ENCODE data around the gene TMEM52.

Gene TMEM52

DNA sequence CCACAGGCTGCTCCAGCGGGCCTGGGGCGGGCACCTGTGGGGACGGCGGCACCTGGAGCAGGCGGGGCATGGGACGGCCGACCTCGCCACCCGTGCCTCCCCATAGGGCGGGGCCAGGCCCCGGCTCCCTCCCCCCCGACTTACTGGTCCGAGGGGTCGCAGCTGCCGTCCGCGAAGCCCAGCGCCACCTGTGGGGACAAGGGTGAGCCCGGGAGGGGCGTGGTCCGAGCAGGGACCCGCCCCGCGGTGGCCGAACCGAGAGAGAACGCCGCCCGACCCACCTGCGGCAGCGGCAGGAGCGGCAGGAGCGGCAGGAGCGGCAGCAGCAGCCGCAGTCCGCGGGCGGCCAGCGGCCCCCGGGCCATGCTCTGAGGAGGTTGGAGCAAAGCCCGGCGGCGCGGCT is at the start of gene TMEM52:
Gene TMEM52 (minus strand): TSS at position 379 of the 403 bp plus-strand sequence. CDS start 14 bp downstream, at position 365.
- no peak for DNase-seq

DNA sequence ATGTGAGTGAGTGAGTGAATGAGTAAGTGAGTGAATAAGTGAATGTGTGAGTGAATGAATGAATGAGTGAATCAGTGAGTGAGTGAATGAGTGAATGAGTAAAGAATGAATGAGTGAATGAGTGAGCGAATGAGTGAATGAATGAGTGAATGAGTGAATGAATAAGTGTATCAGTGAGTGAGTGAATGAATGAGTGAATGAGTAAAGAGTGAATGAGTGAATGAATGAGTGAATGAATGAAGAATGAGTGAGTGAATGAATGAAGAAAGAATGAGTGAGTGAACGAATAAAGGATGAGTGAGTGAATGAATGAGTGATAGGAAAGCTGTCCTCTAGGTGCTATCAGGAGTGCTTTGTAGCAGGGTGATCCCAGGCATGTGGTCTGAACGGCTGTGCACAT is 48.8 kb upstream of the TMEM52 start:
- no peak for DNase-seq

DNA sequence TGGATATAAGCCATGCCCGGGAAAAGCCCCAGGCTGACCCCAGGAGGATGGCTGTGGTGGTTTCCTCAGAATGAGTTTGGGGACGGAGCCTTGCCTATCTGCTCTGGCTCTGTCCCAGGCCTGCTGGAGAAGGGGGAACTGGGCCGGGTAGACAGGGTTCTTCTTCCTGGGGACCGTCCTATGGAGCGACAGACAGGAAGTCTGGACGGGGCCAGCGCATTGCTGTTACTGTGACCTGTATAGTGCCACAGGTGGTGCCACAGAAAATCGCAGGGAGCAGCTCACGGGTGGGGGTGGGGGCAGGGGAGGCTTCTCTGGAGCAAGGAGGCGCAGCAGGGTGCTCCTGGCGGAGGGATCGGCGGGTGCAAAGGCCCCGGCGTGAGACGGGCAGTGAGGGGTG is 48.1 kb upstream of the TMEM52 start:
- DNase-seq: no peak

DNA sequence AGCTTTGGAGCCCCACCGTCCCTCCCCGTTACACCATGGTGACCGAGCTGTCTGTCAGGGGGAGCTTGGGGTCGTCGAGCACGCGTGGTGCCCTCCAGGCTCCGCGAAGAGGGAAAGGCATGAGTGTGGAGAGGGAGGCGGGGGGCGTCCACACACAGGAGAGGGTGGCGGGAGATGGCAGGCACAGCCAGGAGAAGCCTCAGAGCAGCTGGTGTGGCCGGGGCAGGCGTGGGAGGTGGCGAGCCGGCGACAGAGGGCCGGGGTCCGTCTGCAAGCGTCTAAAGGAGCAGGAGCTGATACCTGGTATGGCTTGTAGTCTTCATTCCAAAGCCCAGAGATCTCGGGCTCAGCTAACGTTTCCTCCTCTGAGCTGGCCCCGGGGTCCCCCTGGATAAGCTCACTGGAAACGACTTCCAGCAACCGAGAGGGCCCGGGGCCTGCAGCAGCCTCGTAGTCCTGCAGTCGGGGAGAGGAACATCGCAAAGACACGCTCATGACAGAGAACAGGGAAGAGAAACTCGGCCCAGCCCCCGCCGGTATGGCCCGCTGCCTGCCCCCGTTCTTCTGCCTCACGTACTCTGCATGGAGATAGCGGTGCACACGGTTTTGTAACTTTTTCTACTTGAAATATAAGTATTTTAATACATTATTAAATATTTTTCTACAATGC is 47.1 kb upstream of the TMEM52 start:
- no peak for DNase-seq

DNA sequence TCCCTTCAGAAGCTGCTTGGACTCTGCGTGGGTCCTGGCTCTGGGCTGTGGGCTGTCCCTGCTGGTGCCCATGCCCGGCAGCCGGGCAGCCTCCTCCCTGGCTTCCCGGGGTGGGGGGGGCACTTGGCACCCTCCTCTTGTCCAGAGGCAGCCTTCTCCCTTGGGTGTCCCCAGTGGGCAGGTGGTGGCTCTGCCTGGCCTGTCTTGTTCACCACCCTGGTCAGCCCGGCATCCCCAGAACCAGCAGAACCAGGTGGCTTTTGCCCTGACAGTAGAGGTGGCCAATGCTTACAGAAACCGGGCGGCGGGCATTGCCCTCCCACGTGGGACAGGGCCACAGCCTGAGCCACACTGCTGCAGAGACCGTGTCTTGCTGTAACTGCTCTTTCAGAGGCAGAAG is 46.5 kb upstream of the TMEM52 start:
- no peak for DNase-seq

DNA sequence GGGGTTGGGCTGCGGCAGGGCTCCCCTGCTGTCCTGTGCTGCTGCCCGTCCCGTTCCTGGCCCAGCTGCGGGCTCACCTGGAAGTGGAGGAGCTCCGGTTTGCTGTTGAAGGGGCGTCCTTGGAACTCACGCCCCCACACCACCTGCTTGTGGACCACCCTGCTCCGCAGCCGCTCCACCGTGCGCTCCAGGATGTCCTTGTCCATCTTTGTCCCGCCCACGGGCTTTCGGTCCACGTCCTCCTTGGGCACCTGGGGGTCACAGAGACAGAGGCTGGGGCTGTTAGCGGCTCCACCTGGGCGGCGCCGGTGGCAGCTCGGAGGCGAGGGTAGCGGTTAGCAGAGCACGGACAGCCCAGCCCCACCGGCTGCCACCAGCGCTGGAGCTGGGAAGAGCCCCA is 45.7 kb upstream of the TMEM52 start:
- no peak for DNase-seq

DNA sequence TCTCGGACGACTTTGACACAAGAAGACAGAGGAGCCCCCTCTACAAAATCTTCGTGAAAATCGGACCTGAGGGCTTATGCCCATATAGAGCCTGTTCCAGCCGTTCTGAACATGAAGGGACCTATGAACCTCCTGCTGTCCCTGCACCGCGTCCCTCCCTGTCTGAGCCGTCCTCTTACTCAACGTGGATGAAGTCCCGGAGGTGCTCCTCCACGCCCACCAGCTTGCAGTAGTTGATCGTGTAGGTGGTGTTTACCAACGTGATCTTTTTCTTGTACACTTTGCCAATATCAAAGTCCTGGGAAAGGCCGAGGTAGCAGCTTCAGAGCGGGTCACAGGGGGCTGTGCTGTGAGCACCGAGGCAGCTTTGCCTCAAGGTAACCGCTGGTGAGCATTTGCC is 44.5 kb upstream of the TMEM52 start:
- DNase-seq: no peak

DNA sequence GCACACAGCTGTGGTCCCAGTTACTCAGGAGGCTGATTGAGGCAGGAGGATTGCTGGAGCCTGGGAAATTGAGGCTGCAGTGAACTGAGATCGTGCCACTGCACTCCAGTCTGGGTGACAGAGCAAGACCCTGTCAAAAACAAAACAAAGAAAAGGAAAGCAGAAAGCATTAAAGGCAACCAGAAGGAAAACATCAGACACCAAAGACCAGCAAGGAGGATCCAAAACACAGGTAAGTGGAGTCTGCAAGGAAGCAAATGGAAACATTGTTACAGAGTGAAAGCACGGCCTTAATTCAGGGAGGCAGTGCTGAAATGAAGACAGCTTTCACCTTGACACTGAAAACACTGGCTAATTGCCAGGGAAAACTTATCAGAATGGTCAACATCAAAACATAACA is 43.7 kb upstream of the TMEM52 start:
- DNase-seq: no peak

DNA sequence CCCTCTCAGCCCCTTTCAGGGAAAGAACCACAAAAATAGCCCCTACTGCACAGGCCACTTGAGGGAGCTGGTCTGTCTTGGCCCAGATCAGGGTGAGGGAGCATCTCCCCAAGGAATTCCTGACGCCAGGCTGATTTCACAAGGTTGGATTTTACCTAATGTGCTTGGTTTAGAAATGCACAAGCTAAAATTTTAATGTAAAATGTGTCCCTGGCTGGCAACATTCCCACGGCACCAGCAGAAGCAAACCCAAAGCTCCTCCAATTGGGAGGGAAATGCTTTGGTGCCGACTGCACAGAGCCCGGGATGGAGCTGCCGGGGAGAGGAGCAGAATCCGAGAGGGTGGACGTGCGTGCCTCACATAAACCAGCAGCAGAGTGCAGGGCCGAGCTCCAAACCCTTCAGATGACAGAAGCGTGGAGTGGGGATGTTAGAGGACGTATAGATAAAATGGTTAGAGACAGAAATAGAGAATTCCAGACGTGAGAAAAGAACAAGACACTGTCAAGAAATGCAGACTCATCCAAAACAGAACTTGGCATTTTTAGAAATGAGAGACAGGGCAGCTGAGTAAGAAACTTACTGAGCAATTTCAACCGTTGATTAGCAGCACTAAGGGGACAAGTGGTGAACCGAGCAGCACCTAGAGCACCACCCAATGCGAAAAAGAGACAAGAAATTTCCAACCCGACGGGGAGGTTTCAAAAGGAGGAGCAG is 41.6 kb upstream of the TMEM52 start:
- no peak for DNase-seq

DNA sequence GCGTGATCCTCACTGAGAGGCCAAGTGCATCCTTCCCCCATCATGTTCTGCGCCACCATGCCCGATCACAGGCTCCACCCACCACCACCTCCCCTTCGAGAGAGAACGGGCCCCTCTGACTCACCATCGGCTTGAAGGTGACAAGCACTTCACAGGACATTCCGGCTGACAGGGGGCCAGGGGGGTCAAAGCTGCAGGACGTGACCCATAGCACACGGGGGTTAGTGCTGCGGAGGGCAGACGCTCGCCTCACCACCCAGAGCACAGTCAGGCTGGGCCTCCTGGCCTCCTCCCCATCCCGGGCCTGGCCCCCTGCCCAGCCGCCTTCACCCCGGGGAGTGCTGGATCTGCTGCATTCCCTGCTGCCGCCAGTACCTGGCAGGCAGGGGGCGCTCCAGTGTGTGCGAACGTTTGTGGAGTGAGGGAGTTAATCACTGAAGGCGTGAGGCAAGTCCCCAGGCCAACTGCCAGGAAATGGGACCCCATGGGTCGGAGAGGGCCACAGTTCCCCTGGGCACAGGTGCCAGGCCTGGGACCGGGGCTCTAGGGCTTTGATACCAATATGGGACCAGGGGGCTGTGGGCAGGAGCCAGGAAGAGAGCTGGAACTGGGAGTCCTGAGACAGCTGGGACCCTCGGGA is 40.9 kb upstream of the TMEM52 start:
- DNase-seq: peak; percentile 37

DNA sequence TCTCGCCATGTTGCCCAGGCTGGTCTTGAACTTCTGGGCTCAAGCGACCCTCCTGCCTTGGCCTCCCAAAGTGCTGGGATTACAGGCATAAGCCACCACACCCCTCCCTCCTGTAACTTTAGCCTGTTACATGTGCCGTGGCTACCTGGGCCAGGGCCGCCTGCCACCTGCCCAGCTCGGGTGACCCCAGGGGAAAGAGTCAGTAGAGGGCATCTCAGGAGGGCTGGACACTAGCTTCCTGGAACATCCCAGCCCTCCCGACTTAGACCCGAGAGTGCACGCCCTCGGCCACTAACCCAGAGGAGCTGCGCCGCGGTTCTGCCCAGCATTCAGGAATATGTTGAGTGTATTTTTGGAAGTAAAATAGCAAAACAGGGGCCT is 40.4 kb upstream of the TMEM52 start:
- DNase-seq: no peak

DNA sequence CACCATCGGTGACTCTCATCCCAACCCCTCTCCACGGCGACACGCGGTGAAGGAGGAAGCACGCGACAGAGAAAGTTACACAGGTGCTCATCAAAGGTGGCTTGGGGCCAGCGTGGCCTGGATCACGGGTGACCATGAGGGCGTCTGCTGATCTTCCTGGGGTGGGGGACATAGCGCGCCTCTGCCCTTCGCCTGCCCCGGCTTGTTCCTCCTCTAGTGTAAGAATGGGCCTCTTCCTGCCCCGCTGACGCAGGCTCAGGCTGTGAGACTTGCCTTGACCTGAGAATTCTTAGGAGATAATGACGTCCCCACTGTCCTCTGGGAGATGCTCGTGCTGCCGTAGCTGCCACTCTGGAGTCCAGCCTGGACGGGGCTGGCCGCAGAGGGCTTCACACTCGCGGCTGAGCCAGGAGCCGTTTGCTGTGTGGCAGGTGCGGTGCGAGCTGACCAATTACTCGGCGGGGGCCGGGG is 39.0 kb upstream of the TMEM52 start:
- DNase-seq: no peak

DNA sequence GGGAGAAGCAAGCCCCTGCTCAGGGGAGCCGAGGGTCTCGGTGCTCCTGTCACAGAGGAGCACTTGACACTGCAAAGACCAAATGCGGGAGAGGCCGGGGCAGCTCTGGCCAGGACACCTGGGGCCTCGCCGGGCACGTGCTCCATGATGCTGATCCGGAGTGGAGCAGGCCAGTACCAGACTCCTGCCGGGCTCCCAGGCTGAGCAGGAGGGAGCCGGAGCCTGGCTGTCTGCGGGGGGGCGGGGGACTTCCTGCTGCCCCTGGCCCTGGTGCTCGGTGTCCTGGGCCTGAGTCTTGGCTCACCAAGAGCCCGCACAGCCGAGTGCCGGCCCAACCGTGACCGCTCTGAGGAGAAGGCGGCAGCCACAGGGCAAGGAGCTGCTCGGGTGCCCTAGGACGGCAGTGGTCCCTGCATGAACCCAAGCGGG is 38.5 kb upstream of the TMEM52 start:
- no peak for DNase-seq

DNA sequence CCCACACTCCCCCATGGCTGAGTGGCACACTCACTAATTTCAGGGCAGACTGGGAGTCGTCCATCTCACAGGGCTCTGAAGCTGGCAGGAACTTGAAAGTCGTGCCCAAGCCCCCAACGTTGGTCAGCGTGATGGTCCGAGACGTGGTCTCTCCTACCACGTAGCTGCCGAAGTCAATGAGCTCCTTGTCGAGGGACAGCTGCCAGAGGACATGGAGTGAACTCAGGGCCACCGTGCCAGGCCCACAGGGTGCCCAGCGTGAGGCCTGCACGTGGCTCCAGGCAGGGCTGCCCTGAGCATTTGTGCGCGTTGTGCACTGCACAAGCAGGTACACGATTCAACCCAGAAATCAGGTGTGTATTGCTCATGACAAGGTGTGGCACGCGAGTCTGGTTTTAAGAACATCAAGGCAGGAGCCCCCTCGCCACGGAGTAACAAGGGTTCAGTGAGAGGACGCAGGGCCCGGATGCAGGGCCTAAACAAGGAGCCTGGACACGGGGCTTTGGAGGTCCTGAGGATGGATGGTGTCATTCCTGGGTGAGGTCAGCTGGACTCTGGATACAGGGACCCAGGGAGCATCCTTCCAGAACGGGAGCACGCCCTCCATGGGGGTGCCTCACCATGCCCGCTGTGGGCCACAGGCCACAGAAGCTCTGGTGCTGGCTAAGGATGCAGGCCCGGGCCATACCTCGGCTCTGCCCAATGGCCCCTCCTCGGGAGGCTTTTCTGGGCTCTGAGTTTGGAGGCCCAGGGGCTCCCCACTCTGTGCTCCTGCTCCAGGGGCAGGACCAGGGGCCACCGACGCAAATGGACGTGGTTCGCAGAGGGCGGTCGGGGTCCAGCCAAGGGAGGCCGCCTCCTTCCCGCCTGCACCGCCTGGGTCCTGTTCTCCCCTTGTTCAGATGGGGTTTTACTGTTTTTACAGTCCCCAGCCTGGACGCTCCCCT is 37.8 kb upstream of the TMEM52 start:
- DNase-seq: no peak

DNA sequence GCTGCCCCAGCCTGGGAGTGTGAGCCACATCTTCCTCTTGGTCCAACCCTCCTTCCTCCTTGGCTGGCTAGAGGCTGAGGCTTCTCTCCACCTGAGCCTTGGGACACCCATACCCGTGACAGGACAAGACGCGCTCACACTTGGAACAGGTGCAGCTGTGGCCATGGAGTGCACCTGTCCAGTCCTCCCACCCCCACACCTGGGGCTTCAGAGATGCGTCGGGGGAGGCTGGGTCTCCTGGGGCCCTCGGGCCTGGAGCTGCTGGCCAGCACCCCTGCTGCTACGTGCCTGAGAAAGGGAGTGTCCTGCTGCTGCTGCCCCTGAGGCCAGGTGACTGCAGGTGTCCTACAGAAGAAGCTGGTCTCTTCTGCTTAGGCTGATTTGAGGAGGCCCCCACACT is 37.0 kb upstream of the TMEM52 start:
- no peak for DNase-seq

DNA sequence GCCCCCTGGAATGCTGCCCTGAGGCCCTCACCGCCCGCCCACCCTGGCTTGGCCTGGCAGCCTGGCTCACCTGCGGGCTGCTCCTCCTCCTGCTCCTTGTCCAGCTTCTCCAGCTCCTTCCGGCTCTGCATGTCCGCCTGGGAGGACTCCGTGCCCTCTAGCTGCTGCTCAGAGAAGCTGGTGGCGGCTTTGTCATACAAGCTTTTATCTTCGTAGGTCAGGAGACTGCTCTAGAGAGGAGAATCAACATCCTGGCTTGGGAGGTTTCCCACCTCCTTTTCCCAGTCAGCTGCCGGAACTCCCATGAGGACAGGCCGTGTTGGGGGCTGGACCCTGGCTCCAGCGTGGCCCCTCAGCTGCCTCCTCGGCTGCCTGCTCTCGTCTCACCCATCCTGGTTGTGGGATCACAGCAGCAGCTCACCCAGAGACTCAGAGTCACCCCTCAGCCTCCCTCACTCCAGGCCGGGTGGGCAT is 36.6 kb upstream of the TMEM52 start:
- no peak for DNase-seq

DNA sequence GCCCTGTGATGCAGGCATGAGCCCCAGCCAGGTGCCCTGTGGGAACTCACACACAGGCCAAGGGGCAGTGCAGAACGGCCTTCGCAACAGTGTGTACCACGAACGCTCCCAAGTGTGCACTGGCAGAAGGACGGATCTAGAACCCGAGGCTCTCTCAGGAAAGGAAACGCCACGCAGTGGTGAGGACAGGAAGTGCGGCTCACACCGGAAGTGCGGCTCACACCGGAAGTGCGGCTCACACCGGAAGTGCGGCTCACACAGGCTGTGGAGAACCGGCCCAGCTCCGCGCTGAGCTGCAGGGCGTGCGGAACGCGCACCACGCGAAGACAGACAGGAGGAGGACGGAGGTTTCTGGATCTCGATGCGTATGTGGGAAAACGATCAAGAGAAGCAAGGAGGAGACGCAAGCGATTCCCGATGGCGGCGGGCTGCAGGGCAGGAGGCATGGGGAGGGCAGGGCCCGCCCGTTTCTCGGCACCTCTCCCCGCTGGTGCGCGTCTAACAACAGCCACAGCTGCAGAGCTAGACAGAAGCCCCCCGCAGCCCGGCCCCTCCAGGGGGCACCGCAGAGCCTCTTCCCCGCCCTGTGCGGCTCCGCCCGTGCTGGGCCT is 35.9 kb upstream of the TMEM52 start:
- no peak for DNase-seq

DNA sequence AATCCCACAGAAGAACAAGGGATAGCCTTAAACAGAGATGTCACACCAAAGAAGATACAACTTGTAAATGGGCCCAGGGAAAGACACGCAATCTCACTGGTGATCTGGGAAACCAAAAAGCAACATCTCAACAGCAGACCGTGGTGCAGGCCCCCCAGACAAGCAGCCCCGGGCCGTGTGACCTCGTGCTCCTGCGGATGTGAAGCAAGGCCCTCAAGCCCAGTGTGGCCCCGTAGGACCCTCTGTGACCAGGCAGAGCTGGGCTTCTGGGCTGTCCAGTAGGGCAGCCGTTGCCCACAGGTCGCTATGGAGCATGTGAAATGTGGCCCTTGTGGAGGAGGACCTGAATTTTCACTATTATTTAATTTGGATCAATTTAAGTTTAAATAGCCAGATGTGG is 34.9 kb upstream of the TMEM52 start:
- no peak for DNase-seq

DNA sequence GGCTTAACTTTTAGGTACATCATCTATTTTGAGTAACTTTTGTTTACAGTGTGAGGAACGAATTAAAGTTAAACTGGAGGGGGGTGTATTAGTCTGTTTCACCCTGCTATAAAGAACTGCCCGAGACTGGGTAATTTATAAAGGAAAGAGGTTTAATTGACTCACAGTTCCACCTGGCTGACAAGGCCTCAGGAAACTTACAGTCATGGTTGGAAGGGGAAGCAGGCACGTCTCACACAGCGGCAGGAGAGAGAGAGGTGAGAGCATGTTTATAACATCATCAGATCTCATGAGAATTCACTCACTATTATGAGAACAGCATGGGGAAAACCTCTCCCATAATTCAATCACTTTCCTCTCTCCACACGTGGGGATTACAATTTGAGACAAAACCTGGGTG is 31.9 kb upstream of the TMEM52 start:
- DNase-seq: no peak

DNA sequence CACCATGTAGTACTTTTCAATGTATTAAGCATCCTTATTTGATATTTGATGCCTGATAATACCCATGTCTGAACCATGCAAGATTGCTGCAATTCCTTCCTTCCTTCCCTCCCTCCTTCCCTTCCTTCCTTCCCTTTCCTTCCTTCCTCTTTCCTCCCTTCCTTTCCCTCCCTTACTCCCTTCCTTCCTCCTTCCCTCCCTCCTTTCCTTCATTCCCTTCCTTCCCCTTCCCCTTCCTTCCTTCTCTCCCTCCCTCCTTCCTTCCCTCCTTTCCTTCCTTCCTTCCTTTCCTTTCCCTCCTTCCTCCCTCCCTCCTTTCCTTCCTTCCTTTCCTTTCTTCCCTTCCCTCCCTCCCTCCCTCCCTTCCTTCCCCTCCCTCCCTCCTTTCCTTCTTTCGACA is 29.7 kb upstream of the TMEM52 start:
- DNase-seq: no peak

DNA sequence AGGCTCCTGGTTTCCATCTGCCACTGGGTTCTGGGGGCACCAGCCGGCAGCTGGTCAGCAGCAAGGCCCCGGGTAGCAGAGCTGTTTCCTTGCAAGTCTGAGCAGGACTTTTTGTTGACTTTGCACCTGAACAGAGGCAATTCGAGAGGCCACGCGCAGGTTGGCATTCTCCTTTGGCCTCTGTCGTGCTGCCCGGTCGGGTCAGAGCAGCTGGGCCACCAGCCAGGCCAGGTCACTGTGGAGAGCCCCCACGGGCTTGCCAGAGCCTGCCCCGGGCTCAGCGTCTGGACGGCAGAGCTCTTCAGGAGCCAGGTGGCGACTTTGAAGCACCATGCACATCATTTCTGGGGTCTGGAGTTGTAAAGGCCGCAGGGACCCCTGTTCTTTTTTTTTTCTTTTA is 28.4 kb upstream of the TMEM52 start:
- DNase-seq: no peak

DNA sequence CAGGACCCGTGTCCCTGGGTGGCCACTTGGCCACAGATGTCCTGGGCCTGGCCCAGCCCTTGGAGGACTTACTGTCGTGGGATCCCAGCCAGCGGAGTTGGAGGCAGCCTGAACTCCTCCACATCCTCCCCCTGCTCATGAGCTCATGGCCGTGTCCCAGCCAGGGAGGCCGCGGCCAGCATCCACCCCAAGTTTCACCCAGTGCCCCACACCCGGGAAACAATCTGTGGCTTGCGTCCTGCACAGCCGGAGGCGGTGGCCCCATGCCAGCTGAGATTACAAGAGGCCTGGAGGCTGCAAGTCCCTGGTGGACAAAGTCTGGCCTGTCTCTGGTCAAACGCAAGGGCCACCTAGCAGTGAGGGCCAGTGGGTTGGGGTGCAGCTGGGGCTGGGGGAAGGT is 27.5 kb upstream of the TMEM52 start:
- no peak for DNase-seq
